22Rv1 (cell line): ENCODE data around the gene HSFX1.
"Not testable (repeated sequence)": the region's sequence is repeated elsewhere in the genome, so short reads cannot be mapped to it uniquely, and the experiment has no call there.

Experiments used
- H3K27ac ChIP-seq: fragments of 450-650 bp; 2 replicates; pipeline ENCODE4 v1.5.1; 2017
- ZFX ChIP-seq: fragments of 450-650 bp; IDR thresholded peaks from 2 replicates; pipeline ENCODE4 v1.6.1; 2017; ENCODE audit warnings: antibody characterized with exemption, borderline replicate concordance
- TF ChIP-seq, protein P1 (sequence below): fragments of 450-650 bp; IDR thresholded peaks from 2 replicates; pipeline ENCODE4 v1.5.1; 2017; ENCODE audit warnings: mild to moderate bottlenecking

The HSFX1 gene

DNA sequence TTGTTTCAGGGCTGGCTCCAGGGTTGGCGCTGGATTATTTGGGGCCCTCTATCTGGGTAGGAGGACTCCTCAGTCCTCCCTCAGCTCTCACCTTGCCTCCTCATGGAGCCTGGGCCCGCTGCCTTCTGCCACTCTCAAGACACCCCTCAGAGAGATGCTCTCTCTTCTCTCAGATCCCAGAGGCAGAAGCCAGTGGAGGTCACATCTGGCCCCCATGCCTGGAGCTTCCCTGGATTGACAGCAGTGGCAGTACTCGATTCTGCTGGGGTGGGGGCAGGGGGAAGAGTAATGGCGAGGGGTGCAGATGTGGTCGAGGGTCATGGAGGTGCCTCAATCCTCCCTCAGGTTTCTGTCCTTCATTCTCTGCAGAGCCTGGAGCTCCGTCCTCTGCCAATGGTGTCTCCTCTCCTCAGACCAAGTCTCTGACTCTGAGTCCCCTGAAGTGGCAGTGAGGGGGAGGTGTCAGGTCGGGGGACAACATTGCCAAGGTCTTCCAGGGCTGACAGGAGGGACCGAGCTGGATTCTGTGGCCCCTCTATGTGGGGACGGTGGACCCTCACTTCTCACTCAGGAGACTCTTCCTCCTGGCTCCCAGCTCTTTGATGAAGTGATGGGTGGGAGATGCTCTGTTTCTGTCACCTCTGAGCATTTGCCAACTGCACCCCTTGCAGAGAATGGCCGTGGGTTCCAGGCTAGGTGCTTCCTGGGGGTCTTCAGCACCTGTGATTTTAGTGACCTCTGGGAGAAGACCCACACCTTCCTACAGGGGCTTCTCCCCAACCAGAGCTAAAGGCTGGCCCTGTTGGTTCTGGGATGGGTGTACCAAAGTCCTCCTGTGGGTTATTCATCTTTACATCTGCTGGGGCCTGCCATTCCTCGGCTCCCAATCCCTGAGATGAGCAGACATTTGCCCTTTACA, 10.9 kb upstream of the HSFX1 start:
- no peak for TF ChIP-seq ZFX
- TF ChIP-seq, protein P1, sequence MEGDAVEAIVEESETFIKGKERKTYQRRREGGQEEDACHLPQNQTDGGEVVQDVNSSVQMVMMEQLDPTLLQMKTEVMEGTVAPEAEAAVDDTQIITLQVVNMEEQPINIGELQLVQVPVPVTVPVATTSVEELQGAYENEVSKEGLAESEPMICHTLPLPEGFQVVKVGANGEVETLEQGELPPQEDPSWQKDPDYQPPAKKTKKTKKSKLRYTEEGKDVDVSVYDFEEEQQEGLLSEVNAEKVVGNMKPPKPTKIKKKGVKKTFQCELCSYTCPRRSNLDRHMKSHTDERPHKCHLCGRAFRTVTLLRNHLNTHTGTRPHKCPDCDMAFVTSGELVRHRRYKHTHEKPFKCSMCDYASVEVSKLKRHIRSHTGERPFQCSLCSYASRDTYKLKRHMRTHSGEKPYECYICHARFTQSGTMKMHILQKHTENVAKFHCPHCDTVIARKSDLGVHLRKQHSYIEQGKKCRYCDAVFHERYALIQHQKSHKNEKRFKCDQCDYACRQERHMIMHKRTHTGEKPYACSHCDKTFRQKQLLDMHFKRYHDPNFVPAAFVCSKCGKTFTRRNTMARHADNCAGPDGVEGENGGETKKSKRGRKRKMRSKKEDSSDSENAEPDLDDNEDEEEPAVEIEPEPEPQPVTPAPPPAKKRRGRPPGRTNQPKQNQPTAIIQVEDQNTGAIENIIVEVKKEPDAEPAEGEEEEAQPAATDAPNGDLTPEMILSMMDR = no peak
- no peak overlapping the region for H3K27ac ChIP-seq

DNA sequence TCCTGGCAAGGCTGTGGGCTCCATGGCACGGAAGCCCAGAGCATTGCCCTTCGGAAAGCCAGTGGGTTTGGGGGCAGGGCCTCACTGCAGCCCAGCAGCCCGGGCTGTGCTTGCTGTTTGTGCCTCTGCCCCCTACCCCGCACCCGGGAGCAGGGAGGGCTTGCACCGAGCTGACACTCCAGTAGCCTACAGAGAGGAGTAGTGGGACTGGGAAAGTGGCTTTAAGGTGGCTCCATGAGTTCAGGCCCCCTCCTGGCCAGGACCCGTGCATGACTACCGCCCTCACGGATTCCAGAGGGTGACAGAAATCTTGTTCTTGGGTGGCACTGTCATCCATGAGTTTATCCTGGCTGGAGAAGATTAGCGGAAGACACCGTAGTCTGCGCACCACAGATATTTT, 3.5 kb upstream of the HSFX1 start:
- H3K27ac ChIP-seq = not testable (repeated sequence)

DNA sequence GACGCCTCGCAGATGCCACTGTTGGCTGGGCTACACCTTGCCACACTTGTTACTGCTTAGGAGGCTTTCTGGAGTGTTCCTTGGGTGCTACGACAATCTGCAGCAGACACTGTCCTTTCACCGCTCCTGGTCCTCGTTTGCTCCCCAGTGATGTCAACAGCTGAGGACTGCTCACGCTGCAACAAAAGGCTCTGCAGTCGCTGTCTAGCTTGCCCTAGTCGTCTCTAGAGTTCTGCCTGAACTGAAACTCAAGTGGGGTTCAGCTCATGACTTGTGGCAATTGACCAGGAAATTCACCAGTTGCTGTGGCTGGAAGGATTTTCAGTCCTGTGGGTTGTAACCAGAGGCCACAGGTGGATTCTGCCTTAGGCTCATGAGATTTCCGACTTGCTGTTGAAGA, 842 bp upstream of the HSFX1 start:
- not testable (repeated sequence) for H3K27ac ChIP-seq

DNA sequence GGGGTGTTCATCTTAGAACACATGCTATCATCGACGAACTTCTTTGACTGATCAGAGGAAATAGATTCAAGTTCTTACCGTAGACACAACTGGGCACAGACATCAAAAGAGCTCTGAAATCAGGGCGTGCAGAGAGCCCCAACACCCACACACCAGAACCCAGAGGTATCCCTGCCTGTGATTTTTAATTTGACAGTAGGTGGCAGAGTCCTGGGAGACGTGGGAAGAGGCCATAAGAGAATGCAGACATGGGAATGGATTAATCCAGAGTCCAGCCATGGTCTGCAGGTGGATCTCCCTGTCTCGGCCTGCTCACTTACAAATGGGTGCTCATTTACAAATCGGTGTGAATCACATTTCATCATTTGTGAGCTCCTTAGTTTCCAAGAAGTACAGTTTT, 4.1 kb downstream of the HSFX1 start:
- H3K27ac ChIP-seq = not testable (repeated sequence)

DNA sequence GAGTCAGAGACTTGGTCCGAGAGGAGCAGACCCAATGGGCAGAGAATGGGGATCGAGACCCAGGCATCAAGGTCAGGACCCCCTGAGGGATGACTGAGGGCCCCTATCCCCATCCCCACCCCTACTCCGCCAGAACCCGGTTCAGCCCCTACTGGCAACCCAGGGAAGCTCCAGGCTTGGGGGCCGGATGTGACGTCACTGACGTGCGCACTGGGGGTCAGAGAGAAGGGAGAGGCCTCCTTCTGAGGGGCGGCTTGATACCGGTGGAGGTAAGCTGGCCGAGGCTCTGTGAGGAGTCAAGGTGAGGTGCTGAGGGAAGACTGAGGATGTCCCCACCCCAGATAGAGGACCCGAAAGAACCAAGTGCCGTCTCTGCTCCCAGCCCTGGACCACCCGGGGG, 7.9 kb downstream of the HSFX1 start, which contains the start of gene MAGEA9:
Gene MAGEA9, plus strand, starts transcription at position 204 of the 400 bp plus-strand sequence. CDS start 4,281 bp downstream, outside the sequence.
- not testable (repeated sequence) for H3K27ac ChIP-seq

DNA sequence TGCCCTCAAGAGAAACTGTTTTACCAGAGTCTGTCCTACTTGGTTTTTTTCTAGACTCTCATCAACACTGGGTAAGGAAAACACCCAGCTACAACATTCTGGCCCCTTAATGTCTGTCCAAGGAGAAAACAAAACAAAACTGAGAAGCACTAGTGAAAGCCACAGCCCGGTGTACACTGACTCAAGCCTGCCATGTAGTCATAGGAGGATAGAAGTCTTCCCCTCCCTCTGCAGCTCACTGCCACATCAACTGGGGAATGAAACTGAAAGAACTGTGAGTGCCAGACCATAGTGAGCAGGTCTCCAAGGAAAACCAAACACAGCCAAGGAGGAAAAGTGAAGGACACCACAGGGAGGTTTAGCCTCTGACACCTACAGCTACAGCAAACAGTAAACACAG, 21.7 kb downstream of the HSFX1 start:
- H3K27ac ChIP-seq = not testable (repeated sequence)

DNA sequence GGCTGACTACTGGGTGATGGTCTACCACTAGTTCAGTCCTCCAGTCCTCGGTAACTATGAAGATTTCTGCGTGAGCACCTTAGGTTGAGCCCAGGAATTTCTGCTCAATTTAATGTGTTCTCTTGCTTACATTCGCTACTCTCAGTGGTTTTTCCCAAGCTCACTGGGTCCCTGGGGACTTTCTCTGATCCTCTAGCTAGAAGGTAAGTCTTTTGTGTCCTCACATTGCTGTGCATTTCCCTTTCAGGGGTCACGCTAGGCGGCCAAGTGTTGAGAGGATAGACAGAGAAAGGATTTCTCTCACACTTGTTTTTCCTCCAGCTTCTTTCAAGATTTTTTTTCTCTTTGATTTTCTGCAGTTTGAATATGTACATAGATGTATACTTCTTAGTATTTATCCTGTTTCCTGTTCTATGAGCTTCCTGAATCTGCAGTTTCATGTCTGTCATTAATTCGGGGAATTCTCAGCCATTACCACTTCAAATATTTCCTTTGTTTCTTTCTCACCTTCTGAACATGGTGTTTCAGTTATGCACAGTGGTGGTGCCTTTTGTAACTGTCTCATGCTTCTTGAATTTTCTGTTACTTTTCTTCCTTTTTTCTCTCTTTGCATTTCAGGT, 25.3 kb downstream of the HSFX1 start:
- TF ChIP-seq ZFX = no peak
- TF ChIP-seq, protein P1 = no peak
- H3K27ac ChIP-seq = no peak overlapping the region

DNA sequence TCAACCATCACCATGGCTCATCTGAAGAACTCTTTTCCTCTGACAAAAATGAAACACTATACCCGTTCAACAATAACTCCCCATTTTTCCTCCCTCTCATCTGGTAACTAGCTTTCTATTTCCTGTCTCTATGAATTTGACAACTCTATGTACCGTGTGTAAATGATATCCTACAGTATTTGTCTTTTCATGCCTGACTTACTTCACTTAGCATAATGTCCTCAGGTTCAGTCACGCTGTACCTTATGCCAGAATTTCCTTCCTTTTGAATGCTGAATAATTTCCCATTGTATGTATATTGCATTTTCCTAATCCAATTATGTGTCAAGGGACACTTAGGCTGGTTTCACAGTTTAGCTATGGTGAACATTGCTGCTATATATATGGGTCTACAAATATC, 26.1 kb downstream of the HSFX1 start:
- no peak overlapping the region for H3K27ac ChIP-seq
- TF ChIP-seq, protein P1 = no peak
- no peak for TF ChIP-seq ZFX

DNA sequence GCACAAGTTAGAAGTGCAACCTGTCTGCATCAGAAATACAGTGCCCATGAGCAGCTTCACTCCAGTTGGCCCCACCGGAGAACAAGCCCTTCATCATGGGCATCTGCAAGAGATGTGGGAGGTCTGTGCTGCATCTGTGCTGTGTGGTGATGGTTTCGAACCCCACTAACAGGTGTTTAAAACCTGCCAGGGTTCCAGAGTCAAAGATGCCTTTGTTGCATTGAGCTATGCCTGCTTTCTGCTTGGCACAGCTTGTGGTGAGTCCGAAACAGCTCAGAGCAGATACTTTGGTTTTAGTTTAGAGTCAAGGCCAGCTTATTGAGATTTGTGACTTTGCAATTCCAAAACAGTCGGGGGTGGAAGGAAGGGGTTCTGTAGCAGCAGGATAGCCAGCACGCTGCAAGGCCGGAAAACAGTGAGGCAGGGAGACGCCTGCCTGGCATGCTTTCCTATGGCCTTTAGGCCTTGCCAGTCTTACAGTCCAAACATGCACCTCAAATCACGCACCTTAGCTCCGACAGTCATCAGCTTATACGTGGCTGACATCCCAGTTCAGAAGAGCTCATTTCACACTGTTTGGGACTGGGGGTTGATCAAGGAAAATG, 29.7 kb downstream of the HSFX1 start:
- TF ChIP-seq ZFX = no peak
- TF ChIP-seq, protein P1 = no peak
- H3K27ac ChIP-seq = no peak overlapping the region

DNA sequence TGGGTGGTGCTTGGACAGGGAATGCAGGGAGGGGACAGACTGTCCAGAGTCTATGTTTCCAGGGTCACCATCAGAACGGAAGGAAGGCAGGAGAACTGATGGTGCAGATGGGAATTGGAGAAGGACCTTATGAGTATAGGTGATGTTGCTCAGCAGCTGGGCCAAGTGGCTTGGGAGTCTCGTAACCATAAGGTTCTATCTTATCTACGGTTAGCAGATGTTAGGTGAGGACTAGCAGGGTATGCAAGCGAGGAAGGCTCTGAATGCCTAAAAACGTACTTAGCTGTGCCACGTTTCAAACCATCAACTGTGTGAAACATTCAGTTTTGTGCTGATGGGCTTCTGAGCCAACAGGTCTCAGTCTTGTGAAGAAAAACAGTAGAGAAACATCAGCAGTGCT, 30.2 kb downstream of the HSFX1 start:
- H3K27ac ChIP-seq = no peak overlapping the region
- no peak for TF ChIP-seq ZFX
- TF ChIP-seq, protein P1 = no peak
